ENCODE results near the gene INPP4A. TPM values are rescaled to one million over a fixed set of nuclear protein-coding genes. Genes with fewer than 3 reads are reported as not detected.

Gene INPP4A
- total and polyA plus RNA-seq, 2 donors (not counting 3 experiments of a cell fraction or from before 2014, with no cell fraction given): 14.9 to 28.8 TPM

- Histone ChIP-seq H2AFZ (ENCODE audit: low read depth, low read length) (no peak overlapping the region), H3K27ac (ENCODE audit: insufficient read depth, low read depth, low read length) (no peak overlapping the region), H3K79me2 (ENCODE audit: control insufficient read depth, insufficient read depth, low read length) (peaks cover 44% of the 10 kb centered on the region), H3K36me3 (ENCODE audit: control insufficient read depth in 2 of 2, extremely low read depth in 1 of 2, insufficient read depth in 2 of 2, low read length in 2 of 2) (no peaks in the 10 kb centered on the region), H4K20me1 (replicated peaks; ENCODE audit: control insufficient read depth, extremely low read depth, insufficient read depth, low read length) (no peaks in the 10 kb centered on the region), H3K4me2 (ENCODE audit: insufficient read depth, low read length) (no peak overlapping the region), H3K9me3 (replicated peaks; ENCODE audit: control insufficient read depth, insufficient read depth, low read length) (no peaks in the 10 kb centered on the region), H3K9me1 (replicated peaks; ENCODE audit: control insufficient read depth, extremely low read depth, insufficient read depth, low read length) (no peaks in the 10 kb centered on the region), H3K27me3 (ENCODE audit: control insufficient read depth in 2 of 2, insufficient read depth in 2 of 2, low read length in 2 of 2) (no peaks in the 10 kb centered on the region), H3K9ac (replicated peaks; ENCODE audit: extremely low read depth, insufficient read depth, low read length) (no peak overlapping the region), H3K4me1 (ENCODE audit: control insufficient read depth, extremely low read depth, insufficient read depth, low read length) (peaks cover 16% of the 10 kb centered on the region), H3K4me3 (replicated peaks in 1 of 3; ENCODE audit: insufficient read depth in 1 of 3, low read depth in 1 of 3, low read length in 3 of 3) (no peak overlapping the region)
- BruUV-seq (replicated peaks): no TSS peak
- no peak for TF ChIP-seq FOS (IDR thresholded peaks at IDR 0.05; ENCODE audit: borderline replicate concordance, insufficient read depth, low read length)
- no peak for FAIRE-seq
- ChIA-PET CTCF (interaction anchor here (1.3 kb wide), 1 partner anchor 35 kb away, joined by 3 read pairs; no protein-coding TSS in a partner anchor), POLR2A (no interaction called here)
- no peak for DNase-seq (ENCODE audit: low read depth, low spot score)
- dilution Hi-C loops (cut with MboI; ENCODE audit: extremely low pct_ligation_motif_present, low sequenced_read_pairs) (no loop called here), intact Hi-C loops (cut with micrococcal nuclease) (no loop called here)
Measured at GRCh38 chr2:98448441-98449145, 3.9 kb downstream of the INPP4A start.

- Histone ChIP-seq H3K4me3 (replicated peaks in 1 of 3; ENCODE audit: insufficient read depth in 1 of 3, low read depth in 1 of 3, low read length in 3 of 3) (no peak overlapping the region), H3K9me1 (replicated peaks; ENCODE audit: control insufficient read depth, extremely low read depth, insufficient read depth, low read length) (no peaks in the 10 kb centered on the region), H3K4me1 (ENCODE audit: control insufficient read depth, extremely low read depth, insufficient read depth, low read length) (peaks cover 14% of the 10 kb centered on the region), H3K9me3 (replicated peaks; ENCODE audit: control insufficient read depth, insufficient read depth, low read length) (no peaks in the 10 kb centered on the region), H4K20me1 (replicated peaks; ENCODE audit: control insufficient read depth, extremely low read depth, insufficient read depth, low read length) (no peaks in the 10 kb centered on the region), H3K4me2 (ENCODE audit: insufficient read depth, low read length) (no peak overlapping the region), H3K27ac (ENCODE audit: insufficient read depth, low read depth, low read length) (no peak overlapping the region), H3K27me3 (ENCODE audit: control insufficient read depth in 2 of 2, insufficient read depth in 2 of 2, low read length in 2 of 2) (no peaks in the 10 kb centered on the region), H3K79me2 (ENCODE audit: control insufficient read depth, insufficient read depth, low read length) (peaks cover 39% of the 10 kb centered on the region), H3K9ac (replicated peaks; ENCODE audit: extremely low read depth, insufficient read depth, low read length) (no peak overlapping the region), H2AFZ (ENCODE audit: low read depth, low read length) (no peak overlapping the region), H3K36me3 (ENCODE audit: control insufficient read depth in 2 of 2, extremely low read depth in 1 of 2, insufficient read depth in 2 of 2, low read length in 2 of 2) (no peaks in the 10 kb centered on the region)
- DNase-seq (ENCODE audit: low read depth, low spot score) (no peak), FAIRE-seq (no peak)
- CTCF ChIA-PET: interaction anchor here (0.8 to 2.0 kb wide), 3 partner anchors 32 to 51 kb away, joined by 3 to 5 read pairs (median 3); no protein-coding TSS in a partner anchor
- POLR2A ChIA-PET: no interaction called here
- TF ChIP-seq EZH2 (IDR thresholded peaks at IDR 0.05; ENCODE audit: borderline replicate concordance, low read depth, low read length, severe bottlenecking): no peak
- no peak for TF ChIP-seq FOS (IDR thresholded peaks at IDR 0.05; ENCODE audit: borderline replicate concordance, insufficient read depth, low read length)
- no peak for TF ChIP-seq POLR2AphosphoS5 (IDR thresholded peaks at IDR 0.05; ENCODE audit: insufficient read depth, low read depth, low read length)
- no peak for TF ChIP-seq CTCF (IDR thresholded peaks at IDR 0.05; ENCODE audit: extremely low read depth in 1 of 2, insufficient read depth in 1 of 2, low read depth in 1 of 2, low read length in 2 of 2)
- BruUV-seq (replicated peaks): no TSS peak
- dilution Hi-C loops (cut with MboI; ENCODE audit: extremely low pct_ligation_motif_present, low sequenced_read_pairs) (no loop called here), intact Hi-C loops (cut with micrococcal nuclease) (no loop called here)
Measured at GRCh38 chr2:98452396-98453027, 7.9 kb downstream of the INPP4A start.

All from endothelial cell of umbilical vein (primary cell).